HG03521 (cell line): ENCODE measurements around the gene LONP2.
"Not testable (repeated sequence)": the region's sequence is repeated elsewhere in the genome, so short reads cannot be mapped to it uniquely, and the experiment has no call there.

Experiments used
- ATAC-seq: cut with Tn5 transposase; IDR thresholded peaks from one replicate; pipeline ENCODE4 v1.9.1; 2021; ENCODE audit warnings: mild to moderate bottlenecking, moderate library complexity; ENCODE audit not compliant: unreplicated experiment

Gene LONP2

GRCh38 chr16:48330841-48331192, 86.7 kb downstream of the LONP2 start:
- no peak for ATAC-seq

- ATAC-seq, result no peak
These were observed 88.9 kb downstream of the LONP2 start for GRCh38 chr16:48332978-48333377.

- ATAC-seq, result no peak
These were observed 90.2 kb downstream of the LONP2 start for GRCh38 chr16:48334325-48334724.

- ATAC-seq, result no peak
These were observed 91.9 kb downstream of the LONP2 start for GRCh38 chr16:48335961-48336360.

GRCh38 chr16:48340054-48340453, 96.0 kb downstream of the LONP2 start:
- ATAC-seq, result no peak

- no peak for ATAC-seq
These were observed 98.5 kb downstream of the LONP2 start for GRCh38 chr16:48342591-48342990.

GRCh38 chr16:48347191-48347865, 103.2 kb downstream of the LONP2 start:
- no peak for ATAC-seq

GRCh38 chr16:48347980-48348379, 103.9 kb downstream of the LONP2 start:
- no peak for ATAC-seq

GRCh38 chr16:48350736-48351135, 106.6 kb downstream of the LONP2 start:
- ATAC-seq, result no peak

GRCh38 chr16:48352648-48353390, 108.7 kb downstream of the LONP2 start:
- ATAC-seq, result no peak

- peak; percentile 68 for ATAC-seq
These were observed 109.6 kb downstream of the LONP2 start for GRCh38 chr16:48353565-48354163.

GRCh38 chr16:48354385-48354784, 110.3 kb downstream of the LONP2 start:
- ATAC-seq, result not testable (repeated sequence)

GRCh38 chr16:48354877-48355855, 111.1 kb downstream of the LONP2 start:
- ATAC-seq, result no peak

- no peak for ATAC-seq
These were observed 112.7 kb downstream of the LONP2 start for GRCh38 chr16:48356633-48357376.

GRCh38 chr16:48358419-48358818, 114.3 kb downstream of the LONP2 start:
- no peak for ATAC-seq

- no peak for ATAC-seq
These were observed 115.9 kb downstream of the LONP2 start for GRCh38 chr16:48359983-48360382.

- ATAC-seq, result no peak
These were observed 116.9 kb downstream of the LONP2 start for GRCh38 chr16:48361012-48361411.

GRCh38 chr16:48361540-48362144, 117.5 kb downstream of the LONP2 start:
- no peak for ATAC-seq

- no peak for ATAC-seq
These were observed 121.0 kb downstream of the LONP2 start for GRCh38 chr16:48365025-48365600.
